SK-N-SH (cell line): ENCODE results near the gene RPS6KA2. TPM values are rescaled to one million over a fixed set of nuclear protein-coding genes. Genes with fewer than 3 reads are reported as not detected.

Experiments used
- CTCF ChIA-PET: fragments of 300-600, 350-600 bp; formaldehyde crosslinking; extraction: SDS; loops from one replicate; lab custom pipeline; 2021; lab: Yijun Ruan, JAX
- POLR2A ChIA-PET: fragments of 350-600 bp; sonication (Branson Sonifier 250); formaldehyde crosslinking; extraction: SDS; loops from one replicate; lab custom pipeline; 2020; ENCODE audit warnings: antibody characterized with exemption, inconsistent platforms; lab: Yijun Ruan, JAX
- DNase-seq: peaks from one replicate; pipeline ENCODE4 v3.0.0; 2012
- H2AFZ ChIP-seq: fragments of 200-600 bp; sonication (generic); 2 replicates; pipeline ENCODE4 v1.8.1; 2016; ENCODE audit warnings: antibody characterized with exemption, mild to moderate bottlenecking, low read depth
- H3F3A ChIP-seq: fragments of 200-600 bp; sonication (generic); replicated peaks from 2 replicates; pipeline ENCODE3; 2016; ENCODE audit warnings: antibody characterized with exemption, mild to moderate bottlenecking; ENCODE audit not compliant: insufficient read depth
- H3K27ac ChIP-seq, 2 experiments: fragments of 200-500 bp in 1 of 2; fragments of 200-600 bp in 1 of 2; sonication (Bioruptor generic) in 1 of 2; sonication (generic), shearing (Covaris generic) in 1 of 2; 2 replicates each; pipeline versions ENCODE4 v1.5.1 to v1.6.1; 2014 to 2016; ENCODE audit warnings: low read depth in 2 of 2, inconsistent platforms in 1 of 2, low read length in 1 of 2, mild to moderate bottlenecking in 1 of 2, mixed read lengths in 1 of 2
- H3K27me3 ChIP-seq: fragments of 200-600 bp; sonication (generic), shearing (Covaris generic); 2 replicates; pipeline ENCODE4 v1.6.1; 2016; ENCODE audit warnings: mixed run types; ENCODE audit not compliant: insufficient read depth
- H3K36me3 ChIP-seq, 2 experiments: fragments of 200-500 bp in 1 of 2; fragments of 200-600 bp in 1 of 2; sonication (Bioruptor generic) in 1 of 2; sonication (generic) in 1 of 2; replicated peaks in 1 of 2; 2 replicates each; pipeline versions ENCODE3 to v1.5.1; 2014 to 2016; ENCODE audit warnings: low read length in 1 of 2, mild to moderate bottlenecking in 1 of 2; ENCODE audit not compliant: insufficient read depth in 2 of 2, control insufficient read depth in 1 of 2
- H3K4me1 ChIP-seq, 2 experiments: fragments of 200-500 bp in 1 of 2; fragments of 200-600 bp in 1 of 2; sonication (Bioruptor generic) in 1 of 2; sonication (generic), shearing (Covaris generic) in 1 of 2; 2 replicates each; pipeline versions ENCODE4 v1.5.1 to v1.6.1; 2014 to 2016; ENCODE audit warnings: low read depth in 1 of 2, low read length in 1 of 2, mixed run types in 1 of 2; ENCODE audit not compliant: insufficient read depth in 2 of 2, control insufficient read depth in 1 of 2
- H3K4me2 ChIP-seq: fragments of 200-600 bp; sonication (generic), shearing (Covaris generic); 2 replicates; pipeline ENCODE4 v1.6.1; 2017; ENCODE audit warnings: mixed run types
- H3K4me3 ChIP-seq, 2 experiments: fragments of 200-500 bp in 1 of 2; fragments of 200-600 bp in 1 of 2; sonication (Bioruptor generic) in 1 of 2; sonication (generic), shearing (Covaris generic) in 1 of 2; 2 replicates each; pipeline versions ENCODE4 v1.5.1 to v1.8.1; 2014 to 2016; ENCODE audit warnings: low read depth in 2 of 2, inconsistent platforms in 1 of 2, low read length in 1 of 2, mild to moderate bottlenecking in 1 of 2, mixed read lengths in 1 of 2, moderate library complexity in 1 of 2
- H3K79me2 ChIP-seq: fragments of 200-600 bp; sonication (generic); 2 replicates; pipeline ENCODE4 v1.8.1; 2017; ENCODE audit warnings: mild to moderate bottlenecking; ENCODE audit not compliant: insufficient read depth
- H3K9ac ChIP-seq: fragments of 200-600 bp; sonication (generic); 2 replicates; pipeline ENCODE4 v1.6.1; 2017; ENCODE audit warnings: mixed run types
- H3K9me2 ChIP-seq: fragments of 200-600 bp; sonication (generic); 2 replicates; pipeline ENCODE4 v1.6.1; 2017; ENCODE audit warnings: mixed run types
- H3K9me3 ChIP-seq: fragments of 200-600 bp; sonication (generic); 2 replicates; pipeline ENCODE4 v1.6.1; 2017; ENCODE audit warnings: mixed run types, mild to moderate bottlenecking, moderate library complexity
- H4K20me1 ChIP-seq: fragments of 200-600 bp; sonication (generic); 2 replicates; pipeline ENCODE4 v1.6.1; 2017; ENCODE audit warnings: mild to moderate bottlenecking, mixed run types; ENCODE audit not compliant: insufficient read depth
- EP300 ChIP-seq, 2 experiments: IDR thresholded peaks; 2 replicates each; pipeline versions ENCODE4 v1.4.0 to v1.6.1; 2012; ENCODE audit warnings: borderline replicate concordance in 1 of 2, low read depth in 1 of 2, low read length in 1 of 2
- EZH2phosphoT487 ChIP-seq: fragments of 200-600 bp; sonication (generic); IDR thresholded peaks from 2 replicates; pipeline ENCODE4 v1.6.1; 2017; ENCODE audit warnings: low read depth, mixed run types, mild to moderate bottlenecking, antibody characterized with exemption, moderate library complexity, borderline replicate concordance
- FOSL2 ChIP-seq: IDR thresholded peaks from 2 replicates; pipeline ENCODE4 v1.4.0; 2012; ENCODE audit warnings: low read depth, mild to moderate bottlenecking, moderate library complexity, borderline replicate concordance
- FOXJ3 ChIP-seq: sonication (generic); formaldehyde crosslinking; IDR thresholded peaks from 2 replicates; pipeline ENCODE4 v1.5.1; 2020; ENCODE audit warnings: mild to moderate bottlenecking, missing genetic modification reagents
- FOXM1 ChIP-seq: IDR thresholded peaks from 2 replicates; pipeline ENCODE4 v1.4.0; 2012; ENCODE audit warnings: low read depth, mild to moderate bottlenecking
- GABPA ChIP-seq: IDR thresholded peaks from 2 replicates; pipeline ENCODE4 v1.4.0; 2012; ENCODE audit warnings: low read depth, mild to moderate bottlenecking
- JUND ChIP-seq: IDR thresholded peaks from 2 replicates; pipeline ENCODE4 v1.4.0; 2012
- NRF1 ChIP-seq: IDR thresholded peaks from 2 replicates; pipeline ENCODE4 v1.6.1; 2012; ENCODE audit warnings: low read depth, mild to moderate bottlenecking, low read length
- POLR2AphosphoS5 ChIP-seq: IDR thresholded peaks from 2 replicates; pipeline ENCODE4 v1.6.1; 2012; ENCODE audit warnings: low read depth, low read length
- REST ChIP-seq: IDR thresholded peaks from 2 replicates; pipeline ENCODE4 v1.6.1; 2012; ENCODE audit warnings: mild to moderate bottlenecking, low read depth, low read length, moderate library complexity
- SIN3A ChIP-seq: IDR thresholded peaks from 2 replicates; pipeline ENCODE4 v1.6.1; 2012; ENCODE audit warnings: low read depth, mild to moderate bottlenecking, low read length, moderate library complexity, borderline replicate concordance
- TCF12 ChIP-seq: IDR thresholded peaks from 2 replicates; pipeline ENCODE4 v1.4.0; 2012
- USF1 ChIP-seq: IDR thresholded peaks from 2 replicates; pipeline ENCODE4 v1.4.0; 2012; ENCODE audit warnings: low read depth, borderline replicate concordance
- USF2 ChIP-seq: fragments of 150-350 bp; IDR thresholded peaks from 2 replicates; pipeline ENCODE4 v1.6.1; 2017; ENCODE audit warnings: antibody characterized with exemption, low read length, low read depth, borderline replicate concordance
- YY1 ChIP-seq: IDR thresholded peaks from 2 replicates; pipeline ENCODE4 v1.4.0; 2012; ENCODE audit warnings: low read depth, mild to moderate bottlenecking
- ZBTB33 ChIP-seq: IDR thresholded peaks from 2 replicates; pipeline ENCODE4 v1.4.0; 2012; ENCODE audit warnings: low read depth, borderline replicate concordance
- WGBS: methylation state at CpG from one replicate; pipeline ENCODE4 v1.1.6; 2017; ENCODE audit warnings: low lambda C conversion rate; 5-methylcytosine and 5-hydroxymethylcytosine counted together
- polyA plus RNA-seq, 3 experiments: library from polyadenylated mRNA; depleted of rRNA; stranded (reverse); fragments of >200 nt; gene quantifications; 2 replicates each; pipeline ENCODE4 v1.2.3, GENCODE V29; 2012
- TF ChIP-seq, protein P1 (sequence below): IDR thresholded peaks from 2 replicates; pipeline ENCODE4 v1.4.0; 2012; ENCODE audit warnings: low read depth

Gene RPS6KA2
- polyA plus RNA-seq, 1 of the 3 experiments (the other 2 are of a cell fraction) = 59.5 TPM

GRCh38 chr6:166553563-166554271 lies 73.3 kb downstream of the RPS6KA2 start:
- 55% methylated on average over 13 of the region's 13 CpGs for WGBS
- Histone ChIP-seq H3K79me2 (peaks cover 44% of the 10 kb centered on the region), H2AFZ (no peak overlapping the region), H3K4me1 (peaks cover 16 to 17% of the 10 kb centered on the region in 2 experiments; a peak in 2 of 4 replicates), H3K9me3 (no peaks in the 10 kb centered on the region), H4K20me1 (no peaks in the 10 kb centered on the region), H3F3A (peaks cover 18% of the 10 kb centered on the region), H3K27ac (peak overlapping the region; percentile 28 to 88), H3K4me3 (no peak overlapping the region), H3K9me2 (no peaks in the 10 kb centered on the region), H3K27me3 (no peaks in the 10 kb centered on the region), H3K36me3 (peaks cover 2 to 13% of the 10 kb centered on the region in 2 experiments), H3K4me2 (peak overlapping the region; percentile 37), H3K9ac (peak overlapping the region; percentile 58; the same call in 1 of the 2 replicates)
- TF ChIP-seq, protein P1, sequence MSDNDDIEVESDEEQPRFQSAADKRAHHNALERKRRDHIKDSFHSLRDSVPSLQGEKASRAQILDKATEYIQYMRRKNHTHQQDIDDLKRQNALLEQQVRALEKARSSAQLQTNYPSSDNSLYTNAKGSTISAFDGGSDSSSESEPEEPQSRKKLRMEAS = peak; percentile 81
- peak; percentile 29; the same call in 1 of the 2 replicates for TF ChIP-seq JUND
- TF ChIP-seq POLR2AphosphoS5 = no peak; the same call in 1 of the 2 replicates
- no peak for TF ChIP-seq EZH2phosphoT487
- TF ChIP-seq SIN3A = 0 out of 2 replicates have a peak, but pooled peaks have one; percentile 43
- TF ChIP-seq TCF12 = peak; percentile 45; the same call in 1 of the 2 replicates
- TF ChIP-seq EP300 (IDR thresholded peaks at IDR 0.05; ENCODE audit: borderline replicate concordance in 1 of 2, low read depth in 1 of 2, low read length in 1 of 2) = peak in 1 of 2 experiments; percentile 31; a peak in 1 of 4 replicates
- peak; percentile 58; the same call in 1 of the 2 replicates for TF ChIP-seq FOSL2
- ChIA-PET CTCF (interaction anchor here (1.3 kb wide), 1 partner anchor 9 kb away, joined by 3 read pairs; no protein-coding TSS in a partner anchor), POLR2A (no interaction called here)
- DNase-seq = no peak

DNA sequence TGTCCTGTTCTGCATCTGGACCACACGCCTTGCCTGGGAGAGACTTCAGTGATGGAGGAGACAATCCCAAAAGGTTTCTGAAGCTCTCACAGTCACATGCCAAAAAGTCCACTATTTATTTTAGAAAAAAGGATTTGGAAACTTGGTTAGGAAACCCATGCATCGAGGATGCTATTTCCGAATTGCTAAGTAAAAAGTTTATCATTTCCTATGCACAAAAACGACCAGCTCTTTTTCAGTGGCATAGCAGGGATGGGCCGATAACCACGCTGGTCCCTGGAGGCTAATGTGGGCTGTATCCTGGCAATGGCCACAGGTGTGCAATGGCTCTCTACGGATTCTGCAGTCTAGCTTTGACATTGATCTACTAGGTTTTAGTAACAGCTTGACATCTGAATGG lies 74.5 kb downstream of the RPS6KA2 start:
- H4K20me1 ChIP-seq = no peaks in the 10 kb centered on the region
- H3K9me2 ChIP-seq = no peaks in the 10 kb centered on the region
- no peak overlapping the region for H3K9ac ChIP-seq
- H3K27me3 ChIP-seq = no peaks in the 10 kb centered on the region
- no peak overlapping the region for H2AFZ ChIP-seq
- peak overlapping the region in 1 of 2 experiments; percentile 88; a peak in 1 of 4 replicates for H3K27ac ChIP-seq
- TF ChIP-seq REST (no peak), YY1 (no peak), EZH2phosphoT487 (no peak), NRF1 (no peak), FOSL2 (no peak), FOXM1 (no peak), USF1 (no peak), ZBTB33 (no peak), JUND (no peak), FOXJ3 (no peak), GABPA (no peak), USF2 (no peak)
- 82% methylated on average over 7 of the region's 7 CpGs for WGBS
- ChIA-PET CTCF (no interaction called here), POLR2A (no interaction called here)
- H3K4me2 ChIP-seq = no peak overlapping the region
- peaks cover 3 to 17% of the 10 kb centered on the region in 2 experiments for H3K36me3 ChIP-seq
- no peak for DNase-seq
- no peaks in the 10 kb centered on the region for H3K9me3 ChIP-seq
- no peak overlapping the region for H3K4me3 ChIP-seq
- H3K4me1 ChIP-seq = peaks cover 17% of the 10 kb centered on the region in 2 experiments; a peak in 2 of 4 replicates
- peaks cover 47% of the 10 kb centered on the region for H3K79me2 ChIP-seq
- peaks cover 17% of the 10 kb centered on the region for H3F3A ChIP-seq
